HG03457 (cell line): ENCODE results near the gene LGI1.
"Not testable (repeated sequence)": the region's sequence is repeated elsewhere in the genome, so short reads cannot be mapped to it uniquely, and the experiment has no call there.

Source experiments
- ATAC-seq: cut with Tn5 transposase; IDR thresholded peaks from one replicate; pipeline ENCODE4 v1.9.1; 2021; ENCODE audit warnings: moderate number of reproducible peaks; ENCODE audit not compliant: unreplicated experiment

LGI1 gene

DNA sequence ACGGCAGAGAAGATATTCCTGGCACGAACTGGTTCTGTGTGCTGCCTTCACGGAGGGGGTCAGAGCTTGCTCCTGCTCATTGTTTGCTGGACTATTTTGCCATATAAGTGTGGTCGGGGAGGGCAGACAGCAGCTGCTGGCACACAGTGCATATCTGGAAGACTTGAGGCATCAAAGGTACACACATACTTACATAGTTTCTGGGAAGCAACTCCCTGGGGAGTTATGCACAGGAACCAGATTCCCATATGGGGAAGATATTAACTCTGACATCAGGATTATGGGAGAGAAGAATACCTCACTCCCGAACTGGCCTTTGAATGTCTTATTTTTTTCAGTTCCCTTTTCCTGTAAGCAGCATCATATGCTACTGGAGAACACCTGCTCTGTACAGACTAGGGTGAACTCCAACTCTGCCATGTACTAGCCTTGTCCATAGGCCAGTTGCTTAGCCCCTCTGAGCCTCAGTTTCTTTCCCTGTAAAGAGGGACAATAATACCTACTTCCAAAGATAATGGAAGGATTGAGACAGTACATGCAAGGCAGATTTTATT is 41.5 kb downstream of the LGI1 start:
- no peak for ATAC-seq

DNA sequence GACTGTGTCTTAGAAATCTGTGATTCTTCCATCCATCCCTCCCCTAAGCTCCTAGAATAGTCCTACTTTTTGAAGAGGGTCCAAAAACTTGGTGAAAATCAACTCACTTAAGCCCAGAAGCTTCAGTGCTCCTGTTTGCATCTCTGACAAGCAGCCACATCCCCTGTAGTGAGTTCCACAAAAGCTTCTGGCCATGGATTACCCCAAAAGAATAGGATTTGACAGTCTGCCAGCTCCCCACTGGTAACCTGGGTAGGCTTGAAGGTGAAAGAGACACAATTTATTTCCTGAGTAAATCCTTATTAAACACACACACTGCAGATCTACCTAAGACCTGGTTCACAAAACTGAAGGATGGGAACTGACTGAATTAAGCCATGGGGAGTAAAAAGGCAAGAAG is 46.5 kb downstream of the LGI1 start:
- ATAC-seq: no peak

- no peak for ATAC-seq
Observed at GRCh38 chr10:93806903-93807302, 49.2 kb downstream of the LGI1 start.

DNA sequence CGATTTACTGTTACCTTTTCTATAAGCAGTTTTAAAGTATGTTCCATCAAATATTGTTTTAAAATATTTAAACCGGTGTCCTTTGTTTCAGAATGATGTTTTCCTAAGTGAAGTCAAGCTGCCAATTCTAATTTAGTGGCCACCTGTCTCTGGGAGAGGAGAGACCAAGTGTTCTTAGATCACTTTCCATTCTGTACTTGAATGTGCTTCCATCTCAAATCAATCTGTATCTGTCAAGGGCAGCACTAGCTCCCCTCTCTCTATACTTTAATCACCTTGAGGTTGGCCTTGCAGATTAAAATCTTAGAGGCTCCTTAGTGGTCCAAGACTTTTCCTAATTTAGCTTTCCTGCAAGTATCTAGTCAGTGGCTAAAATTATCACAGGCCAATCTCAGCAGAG is 49.6 kb downstream of the LGI1 start:
- no peak for ATAC-seq

DNA sequence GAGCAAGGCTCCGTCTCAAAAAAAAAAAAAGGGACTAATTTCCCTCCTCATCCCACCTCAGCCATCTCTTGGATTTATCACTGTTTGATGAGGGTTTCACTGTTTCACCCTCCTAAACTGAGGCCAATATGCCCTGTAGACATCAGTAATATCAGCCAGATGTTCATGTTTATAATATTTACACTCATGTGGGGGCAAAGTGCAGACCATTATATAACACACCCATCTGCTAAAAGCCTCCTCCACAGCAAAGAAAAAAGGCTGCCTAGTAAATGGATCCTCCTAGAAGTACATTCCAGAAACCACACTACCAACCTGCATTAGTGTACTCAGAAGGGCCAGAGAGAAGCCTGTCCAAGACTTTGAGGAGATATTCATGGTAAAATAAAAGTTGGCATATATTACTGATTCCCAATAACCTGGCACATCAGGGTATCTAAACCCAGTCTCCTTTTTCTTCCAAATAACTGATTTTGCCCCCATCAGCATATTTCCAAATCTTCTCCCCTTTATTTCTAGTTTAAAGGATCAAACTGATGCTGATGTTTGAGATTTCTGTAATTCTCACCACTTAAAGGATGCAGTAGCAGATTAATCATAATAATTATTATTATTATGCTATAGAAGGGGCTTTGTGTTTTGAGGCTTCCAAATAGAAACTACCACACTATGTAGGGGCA is 55.1 kb downstream of the LGI1 start:
- no peak for ATAC-seq

DNA sequence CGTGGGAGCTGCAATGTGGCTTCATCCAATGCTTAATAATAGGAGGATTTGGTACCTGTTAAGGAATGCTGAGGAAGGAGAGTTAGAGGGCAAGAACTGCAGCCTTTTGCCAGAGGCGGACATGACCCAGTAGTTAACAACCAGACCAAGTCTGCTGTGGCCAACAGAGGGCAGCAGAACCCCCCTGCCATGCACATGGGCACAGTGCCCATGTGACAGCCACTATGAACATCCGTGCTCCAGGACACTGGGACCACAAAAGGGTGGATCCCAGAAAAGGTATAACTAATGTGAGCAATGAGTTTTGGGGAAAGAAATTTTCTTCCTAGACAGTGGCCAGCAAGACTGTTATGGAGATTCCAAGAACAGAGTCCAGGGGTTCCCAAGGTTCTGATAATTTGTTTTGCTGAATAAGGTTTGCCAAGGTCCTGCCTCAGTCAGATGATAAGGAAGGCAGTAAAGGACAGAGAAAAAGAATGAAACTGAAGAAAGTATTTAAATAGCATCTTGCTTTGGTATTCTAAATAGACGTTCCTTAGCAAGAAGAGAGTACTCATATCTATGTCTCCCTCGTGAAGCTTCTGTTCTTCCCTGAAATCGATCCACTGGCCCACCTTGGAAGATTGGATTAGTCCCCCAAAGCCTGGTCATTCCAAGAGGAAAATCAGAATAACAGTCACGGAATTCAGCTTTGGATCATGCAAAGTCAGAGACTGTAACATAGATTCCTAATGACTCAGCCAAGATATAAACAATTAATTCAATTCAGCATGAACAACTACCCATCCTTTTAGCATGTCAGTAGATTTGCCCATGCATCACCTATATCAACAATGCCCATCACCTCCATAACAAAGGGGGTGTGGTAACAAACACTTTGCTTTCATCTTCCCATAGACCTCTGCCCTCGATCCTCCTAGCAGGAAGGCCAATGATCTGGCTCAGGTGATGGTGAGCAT is 56.0 kb downstream of the LGI1 start:
- no peak for ATAC-seq

- no peak for ATAC-seq
Observed at GRCh38 chr10:93815304-93816096, 57.8 kb downstream of the LGI1 start.

DNA sequence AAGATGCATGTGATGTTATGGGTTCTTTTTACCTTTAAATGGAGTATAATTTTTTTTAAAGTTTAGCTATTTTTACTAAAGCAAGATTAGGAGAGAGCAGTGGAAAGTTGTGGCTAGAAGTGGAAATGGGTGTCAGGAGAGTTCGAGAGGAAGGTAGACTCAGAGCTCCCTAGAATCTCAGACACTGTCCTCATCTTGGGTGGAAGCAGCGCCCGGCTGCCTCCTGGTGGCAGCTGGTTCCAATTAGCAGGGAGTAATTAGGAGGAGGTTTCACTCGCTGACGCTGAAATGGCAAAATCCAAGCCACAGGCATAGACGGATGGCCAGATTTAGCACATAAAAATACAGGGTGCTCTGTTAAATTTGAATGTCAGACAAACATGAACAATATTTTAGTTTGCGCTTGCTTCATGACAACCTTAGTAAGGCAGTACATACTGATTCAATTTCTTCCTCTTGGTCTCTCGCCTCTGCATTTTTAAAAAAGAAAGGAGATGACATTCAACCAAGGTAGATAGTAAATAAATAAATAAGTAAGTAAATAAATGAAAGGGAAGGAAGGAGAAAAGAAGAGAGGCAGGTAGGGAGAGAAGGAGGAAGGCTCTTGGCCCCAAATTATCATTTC is 58.5 kb downstream of the LGI1 start:
- ATAC-seq: no peak

GRCh38 chr10:93818086-93818485 is 60.4 kb downstream of the LGI1 start:
- ATAC-seq: no peak

GRCh38 chr10:93819520-93819919 is 61.8 kb downstream of the LGI1 start:
- ATAC-seq: no peak

DNA sequence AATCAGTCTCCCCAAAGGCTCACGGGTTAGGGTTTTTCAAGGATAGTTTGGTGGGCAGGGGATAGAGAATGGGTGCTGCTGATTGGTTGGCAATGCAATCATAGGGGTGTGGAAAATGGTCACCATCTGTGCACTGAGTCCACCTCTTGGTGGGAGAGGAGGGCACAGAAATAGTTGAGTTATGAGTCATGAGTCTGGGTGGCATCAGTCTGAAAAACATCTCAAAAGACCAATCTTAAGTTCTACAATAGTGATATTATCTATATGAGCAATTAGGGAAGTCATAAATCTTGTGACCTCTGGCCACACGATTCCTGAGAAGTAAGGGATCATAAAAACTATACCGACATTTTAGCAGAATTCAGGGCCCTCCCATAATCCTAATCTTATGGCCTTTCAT is 62.7 kb downstream of the LGI1 start:
- no peak for ATAC-seq

GRCh38 chr10:93821051-93821772 is 63.5 kb downstream of the LGI1 start:
- ATAC-seq: no peak

DNA sequence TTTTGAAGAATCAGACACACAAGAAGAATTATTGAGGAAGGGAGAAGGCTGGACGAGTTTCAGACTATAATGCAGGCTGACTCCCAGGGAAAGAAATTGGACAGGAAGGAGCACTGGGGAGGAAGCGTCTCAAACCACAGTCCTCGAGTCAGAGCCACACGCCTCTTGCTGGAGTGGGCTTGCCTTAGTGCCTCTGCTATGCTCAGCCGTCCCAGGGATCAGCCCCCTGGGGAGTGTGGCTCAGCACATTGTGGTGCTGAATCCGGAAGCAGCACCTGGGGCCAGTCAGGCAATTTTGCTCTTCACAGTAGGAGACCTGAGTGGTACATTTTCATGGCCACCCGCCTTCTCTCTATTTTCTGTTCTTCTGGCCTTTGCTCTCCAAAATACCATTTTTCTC is 68.6 kb downstream of the LGI1 start:
- ATAC-seq: no peak

GRCh38 chr10:93827056-93827804 is 69.5 kb downstream of the LGI1 start:
- no peak for ATAC-seq

DNA sequence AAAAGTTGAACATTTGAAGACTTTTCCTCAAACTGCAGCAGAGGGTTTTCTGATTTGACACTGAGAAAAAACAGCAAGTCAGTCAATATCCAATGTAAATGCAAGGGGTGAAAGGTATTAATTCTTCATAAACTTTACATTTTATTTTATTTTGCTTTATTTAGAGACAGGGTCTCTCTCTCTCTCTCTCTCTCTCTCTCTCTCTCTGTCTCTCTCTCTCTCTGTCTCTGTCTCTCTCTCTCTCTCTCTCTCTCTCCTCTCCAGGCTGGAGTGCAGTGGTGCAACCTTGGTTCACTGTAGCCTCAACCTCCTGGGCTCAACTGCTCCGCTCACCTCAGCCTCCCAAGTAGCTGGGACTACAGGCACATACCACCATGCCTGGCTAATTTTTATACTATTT is 73.3 kb downstream of the LGI1 start:
- ATAC-seq: not testable (repeated sequence)

DNA sequence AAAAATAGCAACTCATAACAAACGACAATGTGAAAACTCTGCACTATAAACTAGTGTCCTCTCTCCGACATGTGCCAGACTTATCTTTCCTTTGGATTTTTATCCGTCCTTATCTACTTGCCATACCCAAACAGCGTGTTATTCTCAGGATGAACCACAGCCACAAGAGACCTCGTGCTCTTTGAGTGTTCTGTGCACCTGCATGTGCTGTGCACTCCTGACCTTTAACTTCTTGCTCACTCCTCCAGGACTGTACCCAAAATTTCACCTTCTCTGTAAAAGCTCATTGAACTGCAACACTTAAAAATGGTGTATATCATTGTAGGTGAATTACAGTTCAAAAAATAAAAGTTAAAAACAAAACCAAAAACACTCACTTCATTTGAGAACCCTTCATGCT is 78.0 kb downstream of the LGI1 start:
- ATAC-seq: no peak

- ATAC-seq: no peak
Observed at GRCh38 chr10:93837822-93838221, 80.1 kb downstream of the LGI1 start.

DNA sequence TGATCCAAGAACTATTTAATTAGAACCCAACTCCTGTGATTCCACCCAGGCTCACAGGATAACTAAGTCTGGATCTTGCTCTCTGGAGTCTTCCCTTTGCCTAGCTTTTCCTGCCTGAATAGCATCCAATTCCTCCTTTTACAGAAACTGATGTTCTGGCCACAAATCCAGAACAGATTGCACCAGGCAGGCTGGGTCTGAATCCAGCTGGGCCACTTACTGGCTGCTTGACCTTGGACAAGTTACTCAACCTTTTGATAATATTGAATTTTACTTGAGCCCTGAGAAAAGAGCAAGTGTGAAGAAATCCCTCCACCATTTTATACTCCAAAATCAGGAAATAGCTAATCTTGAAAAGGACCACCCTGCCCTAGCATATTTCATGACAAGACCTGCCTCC is 80.5 kb downstream of the LGI1 start:
- ATAC-seq: no peak

DNA sequence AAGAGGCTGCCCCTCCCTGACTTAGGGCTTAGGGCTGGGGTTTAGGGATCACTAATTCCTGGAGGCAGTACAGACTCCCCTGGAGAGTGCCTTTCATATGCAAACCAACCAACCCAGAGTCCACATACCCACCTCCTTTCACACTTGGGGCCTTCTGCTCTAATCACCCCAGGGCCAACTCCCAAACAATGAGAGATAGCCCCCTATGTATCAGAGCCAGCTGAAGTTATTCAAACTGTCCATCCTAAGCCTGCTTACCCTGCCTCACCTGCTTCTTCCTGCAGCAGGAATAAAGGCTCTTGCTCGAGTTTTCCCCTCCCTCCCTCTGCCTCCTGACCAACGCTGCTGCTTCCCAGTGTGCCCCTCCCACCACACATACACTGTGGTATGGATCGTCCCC is 84.2 kb downstream of the LGI1 start:
- no peak for ATAC-seq
